Measurements from ENCODE around the gene ARHGAP24.

ARHGAP24 gene

DNA sequence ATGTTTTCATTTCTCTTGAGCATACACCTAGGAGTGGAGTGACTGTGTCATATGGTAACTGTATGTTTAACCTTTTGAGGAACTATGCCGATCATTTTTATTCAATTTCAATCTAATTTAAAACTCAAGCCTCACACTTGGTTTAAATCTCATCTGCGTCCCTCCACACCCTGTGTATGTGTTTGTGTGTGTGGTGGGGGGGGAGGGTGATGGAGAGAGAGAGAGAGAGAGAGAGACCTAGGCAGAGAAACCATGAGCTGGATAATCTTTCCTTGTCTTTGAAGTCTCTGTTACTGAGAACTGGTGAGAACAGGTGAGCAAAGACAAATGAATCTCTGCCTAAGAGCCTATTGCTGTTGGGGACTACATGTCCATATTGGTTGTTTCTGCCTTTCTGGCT lies 105.0 kb downstream of the ARHGAP24 start:
- no peak overlapping the region for H3K27ac Mint-ChIP-seq
- H3K4me3 Mint-ChIP-seq = no peak overlapping the region
- H3K36me3 Mint-ChIP-seq = no peaks in the 10 kb centered on the region
- H3K27me3 Mint-ChIP-seq = no peaks in the 10 kb centered on the region
- H3K4me1 Mint-ChIP-seq = no peaks in the 10 kb centered on the region
- no peaks in the 10 kb centered on the region for H3K9me3 Mint-ChIP-seq

DNA sequence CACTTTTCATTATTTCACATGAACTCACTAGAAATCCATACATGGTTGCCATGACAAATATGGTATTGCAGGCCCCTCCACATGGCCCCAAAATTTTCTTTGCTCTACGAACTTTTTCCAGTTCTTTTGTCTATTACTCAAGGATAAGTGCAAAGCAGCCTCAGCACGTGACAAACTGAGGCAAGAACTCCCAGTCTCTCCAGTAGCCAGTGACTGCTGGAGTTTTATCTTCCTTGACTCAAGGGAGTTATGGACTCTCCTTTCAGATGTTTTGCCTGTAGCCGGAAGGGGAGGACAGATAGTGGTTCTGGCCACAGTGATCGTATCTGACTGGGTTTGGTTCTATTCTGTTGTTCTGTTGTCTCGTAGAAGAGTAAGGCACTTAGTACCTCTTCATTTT lies 105.5 kb downstream of the ARHGAP24 start:
- Mint-ChIP-seq H3K27ac (no peak overlapping the region), H3K9me3 (no peaks in the 10 kb centered on the region), H3K4me1 (no peaks in the 10 kb centered on the region), H3K4me3 (no peak overlapping the region), H3K36me3 (no peaks in the 10 kb centered on the region), H3K27me3 (no peaks in the 10 kb centered on the region)

DNA sequence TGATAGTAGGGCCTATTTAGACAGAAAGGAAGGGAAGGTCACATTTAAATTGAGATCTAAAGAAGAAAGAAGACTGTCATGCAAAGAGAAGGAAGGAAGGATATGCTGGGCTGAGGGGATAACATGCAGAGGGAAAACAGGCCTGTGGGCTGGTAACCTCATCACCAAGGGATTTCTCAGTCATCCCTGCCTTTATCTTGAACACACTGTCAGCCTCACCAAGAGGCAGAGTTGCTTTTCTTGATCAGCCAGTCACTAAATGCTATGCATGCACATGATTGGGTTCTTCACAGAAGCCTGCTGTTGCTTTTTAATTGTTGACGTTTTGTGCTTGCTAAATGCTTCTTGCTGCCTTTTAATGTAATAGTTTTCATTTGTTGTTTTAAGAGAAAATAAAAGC lies 113.0 kb downstream of the ARHGAP24 start:
- H3K36me3 Mint-ChIP-seq = no peaks in the 10 kb centered on the region
- H3K27ac Mint-ChIP-seq = no peak overlapping the region
- H3K4me3 Mint-ChIP-seq = no peak overlapping the region
- H3K9me3 Mint-ChIP-seq = no peaks in the 10 kb centered on the region
- no peaks in the 10 kb centered on the region for H3K27me3 Mint-ChIP-seq
- H3K4me1 Mint-ChIP-seq = no peaks in the 10 kb centered on the region

DNA sequence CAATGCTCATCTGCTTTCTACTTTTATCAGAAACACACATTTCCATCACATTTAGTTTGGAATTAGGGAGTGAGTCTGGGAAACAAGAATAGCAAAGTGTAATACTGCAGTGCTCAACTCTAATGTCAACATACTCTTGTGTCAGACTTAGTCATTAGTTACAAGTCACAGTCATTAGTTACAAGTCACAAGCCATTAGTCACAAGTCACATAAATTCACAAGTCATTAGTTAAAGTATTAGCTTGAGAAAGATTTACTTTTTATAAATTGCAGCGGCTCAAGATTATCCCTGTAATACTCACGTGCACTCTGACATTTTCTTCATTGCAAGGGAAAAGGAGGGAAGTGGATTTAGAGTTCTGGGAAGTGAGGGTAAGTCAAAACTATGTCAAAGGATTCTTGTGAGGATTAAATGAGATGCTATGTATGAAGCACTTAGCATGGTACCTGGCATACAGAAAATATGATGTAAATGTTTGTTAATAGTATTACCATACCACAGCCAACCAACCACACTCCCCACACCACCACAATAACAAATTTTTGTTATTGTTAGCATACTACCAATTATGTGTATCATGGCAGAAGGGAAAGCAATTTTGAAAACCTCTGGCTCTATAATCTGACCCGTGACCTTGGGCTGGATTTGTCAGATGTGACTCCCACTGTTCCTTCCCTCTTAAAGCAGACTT lies 116.6 kb downstream of the ARHGAP24 start:
- H3K4me1 Mint-ChIP-seq = no peaks in the 10 kb centered on the region
- no peak overlapping the region for H3K27ac Mint-ChIP-seq
- no peaks in the 10 kb centered on the region for H3K9me3 Mint-ChIP-seq
- H3K36me3 Mint-ChIP-seq = no peaks in the 10 kb centered on the region
- H3K27me3 Mint-ChIP-seq = no peaks in the 10 kb centered on the region
- H3K4me3 Mint-ChIP-seq = no peak overlapping the region

DNA sequence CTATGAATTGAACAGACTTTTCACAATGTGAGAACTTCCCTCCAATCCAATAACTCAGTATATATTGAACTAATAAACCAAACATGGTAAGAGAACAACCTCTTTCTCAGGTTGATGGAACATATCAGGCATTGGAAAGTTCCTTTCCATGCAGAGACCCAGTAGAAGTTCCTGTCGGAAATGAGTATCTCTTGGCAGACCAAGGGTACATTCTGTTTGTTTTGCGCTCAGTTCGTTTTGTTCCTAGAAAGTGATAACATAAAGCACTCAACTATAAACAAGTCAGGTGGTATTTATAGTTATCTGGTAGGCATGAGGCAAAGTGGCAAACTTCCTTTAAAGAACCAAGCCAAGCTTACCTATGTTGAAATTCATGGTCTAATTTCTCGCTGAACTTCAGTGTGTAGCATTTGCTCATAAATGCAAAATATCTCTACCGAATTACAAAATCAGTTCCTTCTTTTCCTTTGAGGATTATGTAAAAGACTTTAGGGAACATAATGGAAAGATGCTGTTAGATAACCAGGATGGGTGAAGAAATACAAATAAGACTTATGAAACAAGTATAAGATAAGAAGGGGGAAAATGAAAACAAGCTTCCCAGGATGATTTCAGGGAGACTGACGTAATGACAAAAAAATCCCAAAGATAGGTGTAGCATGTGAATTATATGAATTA lies 120.3 kb downstream of the ARHGAP24 start:
- H3K36me3 Mint-ChIP-seq = no peaks in the 10 kb centered on the region
- no peak overlapping the region for H3K4me3 Mint-ChIP-seq
- no peaks in the 10 kb centered on the region for H3K4me1 Mint-ChIP-seq
- H3K27me3 Mint-ChIP-seq = no peaks in the 10 kb centered on the region
- no peaks in the 10 kb centered on the region for H3K9me3 Mint-ChIP-seq
- no peak overlapping the region for H3K27ac Mint-ChIP-seq

DNA sequence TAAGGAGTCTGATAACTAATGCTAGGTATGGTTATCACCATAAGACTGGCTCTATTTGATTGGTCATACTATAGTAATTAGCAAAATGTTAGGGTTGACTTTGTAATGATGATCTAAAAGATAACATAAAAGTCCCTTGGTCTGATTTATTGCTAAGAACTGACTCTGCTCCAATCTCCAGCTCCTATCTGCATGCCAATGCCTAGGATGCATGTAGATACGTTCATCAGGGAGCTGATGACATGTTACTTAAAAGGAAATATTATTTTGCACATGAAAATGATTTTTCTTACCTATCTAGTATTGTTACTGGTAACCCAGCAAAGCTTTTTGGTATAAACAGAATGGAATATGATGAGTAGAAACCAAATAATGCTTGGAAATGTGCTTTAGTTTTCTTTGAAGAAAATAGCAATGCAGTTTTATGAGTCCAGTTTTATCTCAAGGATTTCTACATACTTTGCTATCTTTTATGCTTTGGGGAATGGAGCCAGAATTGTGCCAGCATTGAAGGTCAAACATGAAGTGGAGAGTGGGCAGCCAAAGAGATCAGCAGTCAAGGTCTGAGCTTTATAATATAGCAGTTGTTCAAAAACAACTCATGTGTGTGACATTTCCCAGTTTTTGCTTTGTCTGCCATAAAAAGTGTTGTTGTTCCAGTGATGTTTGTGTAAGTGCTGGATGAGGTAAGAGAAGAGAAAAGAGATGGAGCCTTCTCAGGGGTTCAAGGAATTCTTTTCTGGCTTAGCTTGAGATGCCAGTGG lies 121.0 kb downstream of the ARHGAP24 start:
- H3K27ac Mint-ChIP-seq = no peak overlapping the region

DNA sequence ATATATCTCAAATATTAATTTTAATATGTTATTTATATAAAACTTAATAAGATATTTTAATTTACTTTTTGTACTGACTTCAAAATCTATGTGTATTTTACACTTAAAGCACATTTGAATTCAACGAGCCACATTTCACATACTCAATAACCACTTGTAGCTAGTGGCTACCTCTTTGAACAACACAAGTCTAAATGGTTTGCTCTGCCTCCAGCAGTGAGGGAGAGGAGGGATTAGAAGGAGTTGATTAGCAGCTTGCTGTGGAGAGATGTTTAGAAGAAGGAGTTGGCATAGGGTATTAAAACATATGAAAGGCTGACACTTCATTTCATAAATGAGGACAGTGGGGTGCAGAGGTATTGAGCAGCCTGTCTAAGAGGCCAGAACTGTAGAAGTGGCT lies 124.0 kb downstream of the ARHGAP24 start:
- Mint-ChIP-seq H3K36me3 (no peaks in the 10 kb centered on the region), H3K4me3 (no peak overlapping the region), H3K27ac (no peak overlapping the region), H3K27me3 (no peaks in the 10 kb centered on the region), H3K4me1 (no peaks in the 10 kb centered on the region), H3K9me3 (no peaks in the 10 kb centered on the region)

More for the DNA sequence above, 121.0 kb downstream of the ARHGAP24 start:
- no peaks in the 10 kb centered on the region for H3K36me3 Mint-ChIP-seq
- no peaks in the 10 kb centered on the region for H3K9me3 Mint-ChIP-seq
- no peaks in the 10 kb centered on the region for H3K27me3 Mint-ChIP-seq
- no peak overlapping the region for H3K4me3 Mint-ChIP-seq
- H3K4me1 Mint-ChIP-seq = no peaks in the 10 kb centered on the region

DNA sequence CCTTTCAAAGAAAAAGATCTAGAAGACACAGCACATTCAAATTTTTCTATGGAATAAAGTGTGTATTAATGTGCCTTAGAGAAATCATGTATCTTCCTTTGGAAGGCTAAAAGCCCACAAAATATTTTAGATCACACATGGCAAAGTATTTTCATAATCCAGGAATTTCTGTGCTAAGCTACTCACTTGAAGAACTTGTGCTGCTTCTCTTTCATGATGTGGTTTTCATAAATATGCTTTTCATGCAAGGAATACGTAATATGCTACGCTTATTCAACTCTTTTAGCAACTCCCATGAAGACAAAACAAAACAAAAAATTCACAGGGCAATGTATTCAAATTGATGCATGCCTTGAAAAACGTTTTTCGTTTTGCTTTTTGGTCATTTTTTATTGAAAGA lies 125.6 kb downstream of the ARHGAP24 start:
- Mint-ChIP-seq H3K27ac (no peak overlapping the region), H3K4me3 (no peak overlapping the region), H3K27me3 (no peaks in the 10 kb centered on the region), H3K36me3 (no peaks in the 10 kb centered on the region), H3K9me3 (no peaks in the 10 kb centered on the region), H3K4me1 (no peaks in the 10 kb centered on the region)

DNA sequence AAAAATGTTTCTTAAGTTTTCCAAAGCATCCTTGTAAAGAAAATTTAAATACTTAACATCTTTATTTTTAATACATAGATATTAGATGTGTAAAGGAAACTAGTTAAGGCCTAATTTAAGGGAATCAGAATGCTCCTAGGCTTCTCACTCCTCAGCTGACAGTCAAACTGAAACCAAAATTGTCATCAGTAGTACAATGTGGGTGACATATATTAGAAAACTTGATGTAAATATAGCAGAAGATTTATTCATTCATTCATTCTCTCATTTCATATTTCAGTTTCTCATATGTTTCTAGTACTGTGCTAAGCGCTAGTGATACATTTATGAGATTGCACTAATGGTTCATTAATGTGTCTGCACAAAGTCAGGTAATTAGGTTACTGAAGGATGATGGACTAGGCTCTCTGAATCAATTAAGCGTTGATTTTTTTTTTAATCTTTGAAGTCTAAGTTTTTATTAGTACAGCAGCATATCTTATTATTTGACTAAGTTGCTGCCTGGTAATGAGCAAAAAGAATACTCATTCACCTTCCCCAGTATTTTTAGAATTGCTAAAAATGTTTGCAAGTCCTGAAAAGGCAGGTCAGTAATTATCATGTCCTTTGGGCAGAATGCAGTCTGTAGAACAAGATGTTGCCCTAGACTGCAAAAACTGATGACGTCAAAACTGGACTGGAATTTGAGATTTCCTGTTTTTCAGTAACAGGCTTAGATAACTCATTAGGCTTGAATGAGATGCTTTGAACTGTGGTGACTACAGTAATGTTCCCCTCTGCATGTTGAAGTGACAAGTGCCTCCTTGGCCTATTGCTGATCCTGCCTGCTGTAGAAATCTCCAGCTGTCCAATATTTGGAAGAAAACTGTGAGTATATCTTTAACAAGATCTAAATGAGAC lies 128.7 kb downstream of the ARHGAP24 start:
- Mint-ChIP-seq H3K9me3 (no peaks in the 10 kb centered on the region), H3K27ac (no peak overlapping the region), H3K27me3 (no peaks in the 10 kb centered on the region), H3K36me3 (no peaks in the 10 kb centered on the region), H3K4me3 (no peak overlapping the region), H3K4me1 (no peaks in the 10 kb centered on the region)

DNA sequence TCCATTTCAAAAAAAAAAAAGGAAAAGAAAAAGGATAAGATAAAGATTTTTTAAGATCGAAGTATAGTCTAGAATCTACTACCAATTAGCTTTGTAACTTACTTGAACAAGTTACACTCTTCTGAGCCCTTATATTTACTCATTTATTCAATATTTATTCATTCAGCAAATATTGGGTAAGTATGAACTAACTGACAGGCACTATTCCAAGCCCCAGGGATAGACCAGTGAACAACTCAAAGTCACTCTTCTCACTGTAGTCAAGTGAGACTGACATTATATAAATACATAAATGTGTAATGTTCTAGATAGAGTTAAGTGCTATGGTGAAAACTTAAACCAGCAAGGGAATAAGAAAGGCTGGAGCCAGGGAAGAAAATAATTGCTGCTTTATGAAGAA lies 131.6 kb downstream of the ARHGAP24 start:
- Mint-ChIP-seq H3K27me3 (no peaks in the 10 kb centered on the region), H3K27ac (no peak overlapping the region), H3K4me1 (no peaks in the 10 kb centered on the region), H3K9me3 (no peaks in the 10 kb centered on the region), H3K36me3 (no peaks in the 10 kb centered on the region), H3K4me3 (no peak overlapping the region)

DNA sequence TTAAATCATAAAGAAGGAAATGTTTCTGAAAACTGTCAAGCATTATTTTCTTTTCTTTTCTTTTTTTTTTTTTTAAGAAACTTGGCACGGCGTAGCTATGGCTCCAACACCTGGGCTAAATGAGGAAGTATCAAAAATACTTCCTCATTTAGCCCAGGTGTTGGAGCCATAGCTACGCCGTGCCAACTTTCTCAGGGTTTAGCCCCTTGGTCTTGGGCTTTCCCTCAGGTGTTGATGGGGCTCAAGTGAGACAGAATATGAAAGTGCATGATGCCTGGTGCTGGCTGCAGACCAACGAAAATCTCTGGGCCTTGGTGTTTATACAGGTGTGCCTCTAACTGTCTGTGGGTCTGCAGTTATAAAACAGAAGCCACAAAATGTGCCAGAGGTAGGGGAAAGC lies 132.7 kb downstream of the ARHGAP24 start:
- Mint-ChIP-seq H3K4me3 (no peak overlapping the region), H3K9me3 (no peaks in the 10 kb centered on the region), H3K27me3 (no peaks in the 10 kb centered on the region), H3K27ac (no peak overlapping the region), H3K36me3 (no peaks in the 10 kb centered on the region), H3K4me1 (no peaks in the 10 kb centered on the region)

DNA sequence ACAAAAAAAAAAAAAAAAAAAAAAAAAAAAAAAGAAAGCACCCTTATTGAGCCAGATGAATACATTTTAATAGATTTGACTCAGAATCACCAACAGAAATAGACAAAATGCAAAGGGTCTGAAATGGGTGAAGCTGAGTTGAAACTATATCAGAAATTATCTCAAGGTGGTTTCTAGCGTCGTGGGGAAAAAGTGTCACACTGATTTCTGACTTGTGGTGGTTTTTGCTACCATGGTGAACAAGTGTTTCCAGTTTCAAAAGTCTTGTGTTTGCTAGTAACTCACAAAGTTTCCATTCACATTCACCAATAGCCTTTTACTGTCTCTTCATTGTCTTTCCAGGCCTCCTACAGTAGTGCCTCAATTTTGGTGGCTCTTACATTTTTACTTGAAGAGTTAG lies 135.5 kb downstream of the ARHGAP24 start:
- no peak overlapping the region for H3K4me3 Mint-ChIP-seq

DNA sequence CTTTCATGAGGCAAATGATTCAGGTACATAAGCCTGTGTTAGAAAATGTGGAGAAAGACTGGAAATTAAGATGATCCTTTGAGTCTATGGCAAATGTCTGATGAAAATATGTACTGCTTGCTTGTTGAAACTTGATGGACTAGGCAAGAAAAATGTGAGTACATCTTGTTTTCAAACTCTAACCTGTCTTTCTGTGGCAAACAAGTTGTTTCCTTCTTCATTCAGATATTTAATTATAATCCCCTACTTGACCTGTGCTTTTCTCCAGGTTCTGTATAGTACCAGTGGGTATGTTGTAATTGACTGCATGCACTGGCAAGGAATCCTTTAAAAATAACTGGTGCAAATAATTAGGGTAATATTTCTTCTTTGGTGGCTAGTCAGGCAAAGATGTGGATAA lies 136.7 kb downstream of the ARHGAP24 start:
- H3K4me3 Mint-ChIP-seq = no peak overlapping the region
- no peaks in the 10 kb centered on the region for H3K36me3 Mint-ChIP-seq
- H3K9me3 Mint-ChIP-seq = no peaks in the 10 kb centered on the region
- no peaks in the 10 kb centered on the region for H3K4me1 Mint-ChIP-seq
- H3K27ac Mint-ChIP-seq = no peak overlapping the region
- H3K27me3 Mint-ChIP-seq = no peaks in the 10 kb centered on the region

More for the DNA sequence above, 135.5 kb downstream of the ARHGAP24 start:
- H3K27me3 Mint-ChIP-seq = no peaks in the 10 kb centered on the region
- H3K4me1 Mint-ChIP-seq = no peaks in the 10 kb centered on the region
- H3K9me3 Mint-ChIP-seq = no peaks in the 10 kb centered on the region
- H3K36me3 Mint-ChIP-seq = no peaks in the 10 kb centered on the region
- H3K27ac Mint-ChIP-seq = no peak overlapping the region

DNA sequence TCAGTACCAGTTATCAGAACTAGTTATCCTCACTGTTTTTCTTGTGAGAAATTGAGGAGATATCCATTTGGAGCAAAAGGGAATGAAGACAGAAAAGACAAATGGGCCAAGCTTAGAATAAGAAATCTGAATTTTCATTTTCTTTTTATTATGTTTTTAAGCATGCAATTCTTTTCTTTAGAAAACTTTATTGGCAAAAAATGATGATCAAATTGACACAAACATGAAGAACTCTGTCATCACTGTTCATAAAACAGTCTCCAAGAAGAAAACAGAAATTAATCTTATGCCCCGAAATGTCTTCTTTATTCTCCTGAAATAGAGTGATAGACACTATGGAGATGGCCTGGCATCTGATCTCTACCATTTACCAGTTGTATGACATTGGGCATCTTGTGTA lies 139.0 kb downstream of the ARHGAP24 start:
- Mint-ChIP-seq H3K4me1 (no peaks in the 10 kb centered on the region), H3K27ac (no peak overlapping the region), H3K27me3 (no peaks in the 10 kb centered on the region), H3K4me3 (no peak overlapping the region), H3K9me3 (no peaks in the 10 kb centered on the region), H3K36me3 (no peaks in the 10 kb centered on the region)

DNA sequence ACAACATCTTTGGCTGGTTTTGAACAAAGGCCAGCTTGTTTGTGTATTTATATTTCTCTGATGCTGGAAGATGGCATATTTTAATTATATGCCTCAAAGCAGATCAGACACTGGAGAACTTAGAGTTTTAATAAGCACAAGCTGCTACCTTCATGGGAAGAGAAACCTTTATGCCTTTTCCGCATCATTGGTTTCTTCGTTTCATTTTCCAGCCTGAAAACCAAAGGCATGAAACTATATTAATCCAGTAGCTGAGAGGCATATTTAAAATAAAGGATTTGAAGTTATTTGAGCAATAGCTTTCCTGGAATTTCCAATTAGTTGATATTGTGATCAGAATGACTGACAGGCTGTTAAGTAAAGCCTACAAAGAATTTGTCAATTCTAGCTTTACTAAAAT lies 141.0 kb downstream of the ARHGAP24 start:
- Mint-ChIP-seq H3K36me3 (no peaks in the 10 kb centered on the region), H3K27ac (no peak overlapping the region), H3K9me3 (no peaks in the 10 kb centered on the region), H3K4me3 (no peak overlapping the region), H3K4me1 (no peaks in the 10 kb centered on the region), H3K27me3 (no peaks in the 10 kb centered on the region)

Measured in activated naive CD4-positive, alpha-beta T cell treated with anti-CD3 and anti-CD28 coated beads, Interleukin-2, amount 50 U/mL, for 24 hours (primary cell).